Mucosa of descending colon (tissue), 3 donors: ENCODE results near the gene SVOP. TPM values are rescaled to one million over a fixed set of nuclear protein-coding genes. Genes with fewer than 3 reads are reported as not detected.
A peak's percentile ranks its signal among the peaks of the same experiment; 100 is the strongest.
"Not testable (repeated sequence)": the region's sequence is repeated elsewhere in the genome, so short reads cannot be mapped to it uniquely, and the experiment has no call there.

Experiments used
- ATAC-seq: fragments of 200-7000 bp; cut with Tn5 transposase; one replicate; pipeline ENCODE4 v1.9.1; 2020; ENCODE audit warnings: mild to moderate bottlenecking, moderate library complexity
- DNase-seq, 3 donors: peaks; one replicate each; pipeline ENCODE4 v3.0.0-alpha.2; 2020
- H3K36me3 ChIP-seq: fragments of 200-600 bp; one replicate; pipeline ENCODE4 v1.8.0; 2021; ENCODE audit warnings: low read depth, mild to moderate bottlenecking
- H3K4me1 ChIP-seq: fragments of 200-600 bp; one replicate; pipeline ENCODE4 v1.8.0; 2021; ENCODE audit warnings: low read depth, mild to moderate bottlenecking
- H3K4me3 ChIP-seq: fragments of 200-600 bp; one replicate; pipeline ENCODE4 v1.8.0; 2021; ENCODE audit warnings: mild to moderate bottlenecking
- H3K9me3 ChIP-seq: fragments of 200-600 bp; one replicate; pipeline ENCODE4 v1.8.0; 2021; ENCODE audit warnings: mild to moderate bottlenecking
- intact Hi-C, 2 donors: fragments of 100-400 bp; cut with DNase I in 1 of 2; cut with micrococcal nuclease in 1 of 2; formaldehyde crosslinking; loops; one replicate each; pipeline versions ENCODE4 v1.11.0 to v1.11.1; 2022; cut with DNase I, micrococcal nuclease
- total RNA-seq, 3 donors: library from RNA; stranded (reverse); fragmentation: NEBNext Ultra II Directional in 2 of 3; extraction: Animal tissue kit (Norgen Biotek cat#: 25700) in 2 of 3; gene quantifications; one replicate each; pipeline versions ENCODE4 v1.2.1 to v1.2.4, GENCODE V29; 2021 to 2023
- TF ChIP-seq, protein P1 (sequence below): fragments of 200-600 bp; IDR thresholded peaks from one replicate; pipeline ENCODE4 v1.8.0; 2022; ENCODE audit warnings: antibody characterized with exemption, mild to moderate bottlenecking
- donor health status: DM: no; HTN: no; CAD: no; lungs with moderate emphysema.
- donor health status: DM: no; HTN: no; CAD: no.
- donor health status: DM: no; HTN: yes; CAD: no.

SVOP gene
- total RNA-seq, 3 donors from 2014 or later: 0.26 to 1.7 (median 0.31) TPM

DNA sequence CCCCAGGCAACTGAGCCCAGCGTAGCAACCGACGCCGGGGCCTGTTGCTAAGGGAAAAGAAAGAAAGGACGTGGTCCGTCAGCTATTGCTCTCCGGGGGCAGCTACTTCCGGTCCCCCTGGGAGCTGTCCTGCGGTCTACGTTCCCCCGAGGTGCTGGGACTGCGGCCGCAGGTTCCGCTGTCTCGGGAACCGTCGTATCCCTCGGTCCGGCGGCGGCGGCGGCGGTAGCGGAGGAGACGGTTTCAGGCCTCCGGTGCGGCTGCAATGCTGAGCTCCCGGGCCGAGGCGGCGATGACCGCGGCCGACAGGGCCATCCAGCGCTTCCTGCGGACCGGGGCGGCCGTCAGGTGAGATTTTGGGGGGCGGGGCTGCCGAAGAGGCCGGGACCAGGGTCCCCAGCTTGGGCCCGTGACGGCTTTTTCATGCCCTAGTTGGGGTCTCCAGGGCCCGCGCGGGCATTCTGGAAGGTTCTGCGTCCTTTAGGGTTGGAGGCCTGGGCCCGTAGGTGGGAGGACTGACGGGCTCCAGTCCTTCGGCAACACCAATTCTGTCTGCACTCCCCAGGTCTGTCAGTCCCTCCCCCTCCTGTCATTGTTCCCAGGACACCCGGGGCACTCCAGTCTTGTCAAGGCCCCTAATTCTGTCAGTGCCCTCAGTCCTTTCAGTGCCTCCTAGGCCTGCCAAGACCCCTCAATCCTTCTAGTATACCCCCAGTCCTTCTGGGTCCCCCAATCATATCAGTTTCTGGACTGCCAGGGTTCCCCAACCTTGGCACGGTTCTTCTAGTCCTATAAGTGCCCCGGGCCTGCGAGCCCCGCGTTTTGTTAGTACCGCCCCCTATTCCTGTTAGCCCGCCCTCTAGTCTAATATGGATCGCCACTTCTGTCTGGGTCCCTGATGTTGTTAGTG lies 31.8 kb upstream of the SVOP start, which contains the start of gene USP30:
TSS of gene USP30 (plus strand) at position 163 of the 910 bp plus-strand sequence. CDS start at position 266, 103 bp downstream.
- peak; percentile 95 for ATAC-seq
- H3K4me1 ChIP-seq: peaks cover 23% of the 10 kb centered on the region
- no peaks in the 10 kb centered on the region for H3K36me3 ChIP-seq
- H3K4me3 ChIP-seq: peak within 1 kb of the TSS; percentile 77
- DNase-seq: peak; percentile 87 to 93 (median 88)
- intact Hi-C loops: no loop called here
- TF ChIP-seq, protein P1, sequence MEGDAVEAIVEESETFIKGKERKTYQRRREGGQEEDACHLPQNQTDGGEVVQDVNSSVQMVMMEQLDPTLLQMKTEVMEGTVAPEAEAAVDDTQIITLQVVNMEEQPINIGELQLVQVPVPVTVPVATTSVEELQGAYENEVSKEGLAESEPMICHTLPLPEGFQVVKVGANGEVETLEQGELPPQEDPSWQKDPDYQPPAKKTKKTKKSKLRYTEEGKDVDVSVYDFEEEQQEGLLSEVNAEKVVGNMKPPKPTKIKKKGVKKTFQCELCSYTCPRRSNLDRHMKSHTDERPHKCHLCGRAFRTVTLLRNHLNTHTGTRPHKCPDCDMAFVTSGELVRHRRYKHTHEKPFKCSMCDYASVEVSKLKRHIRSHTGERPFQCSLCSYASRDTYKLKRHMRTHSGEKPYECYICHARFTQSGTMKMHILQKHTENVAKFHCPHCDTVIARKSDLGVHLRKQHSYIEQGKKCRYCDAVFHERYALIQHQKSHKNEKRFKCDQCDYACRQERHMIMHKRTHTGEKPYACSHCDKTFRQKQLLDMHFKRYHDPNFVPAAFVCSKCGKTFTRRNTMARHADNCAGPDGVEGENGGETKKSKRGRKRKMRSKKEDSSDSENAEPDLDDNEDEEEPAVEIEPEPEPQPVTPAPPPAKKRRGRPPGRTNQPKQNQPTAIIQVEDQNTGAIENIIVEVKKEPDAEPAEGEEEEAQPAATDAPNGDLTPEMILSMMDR: no peak
- no peaks in the 10 kb centered on the region for H3K9me3 ChIP-seq

DNA sequence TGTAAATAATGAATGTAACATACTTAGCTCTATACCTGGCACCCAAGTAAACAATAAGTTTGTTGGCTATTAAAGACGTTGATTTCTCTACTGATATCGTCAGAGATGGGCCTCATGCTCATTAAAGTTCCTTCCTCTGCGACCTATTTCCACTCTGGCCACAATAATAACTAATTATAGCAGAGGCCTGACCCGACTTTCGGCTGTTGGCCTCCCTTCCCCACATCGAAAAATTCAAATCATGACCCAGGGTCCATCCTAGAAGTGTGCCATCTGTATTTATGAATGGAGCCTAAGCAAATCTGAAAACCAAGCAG lies 31.2 kb upstream of the SVOP start:
- DNase-seq: no peak
- H3K4me1 ChIP-seq: peaks cover 23% of the 10 kb centered on the region
- TF ChIP-seq, protein P1: no peak
- ATAC-seq: no peak
- intact Hi-C loops: no loop called here
- no peaks in the 10 kb centered on the region for H3K36me3 ChIP-seq
- H3K4me3 ChIP-seq: no peak overlapping the region
- H3K9me3 ChIP-seq: no peaks in the 10 kb centered on the region

DNA sequence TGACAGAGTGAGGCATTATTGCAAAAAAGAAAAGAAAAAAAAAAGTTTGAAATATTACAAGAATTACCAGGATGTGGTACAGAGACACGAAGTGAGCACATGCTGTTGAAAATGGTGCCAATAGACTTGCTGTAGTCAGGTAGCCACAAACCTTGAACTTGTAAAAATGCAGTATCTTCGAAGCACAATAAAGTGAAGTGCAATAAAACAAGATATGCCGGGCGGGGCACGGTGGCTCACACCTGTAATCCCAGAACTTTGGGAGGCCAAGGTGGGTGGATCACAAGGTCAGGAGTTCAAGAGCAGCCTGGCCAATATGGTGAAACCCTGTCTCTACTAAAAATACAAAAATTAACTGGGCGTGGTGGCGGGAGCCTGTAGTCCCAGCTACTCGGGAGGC lies 28.9 kb upstream of the SVOP start:
- H3K36me3 ChIP-seq, H3K4me3 ChIP-seq, intact Hi-C loops, H3K9me3 ChIP-seq: not testable (repeated sequence)
- peaks cover 20% of the 10 kb centered on the region for H3K4me1 ChIP-seq
- peak in 1 of 3 donors; percentile 62 for DNase-seq
- peak; percentile 53 for ATAC-seq

DNA sequence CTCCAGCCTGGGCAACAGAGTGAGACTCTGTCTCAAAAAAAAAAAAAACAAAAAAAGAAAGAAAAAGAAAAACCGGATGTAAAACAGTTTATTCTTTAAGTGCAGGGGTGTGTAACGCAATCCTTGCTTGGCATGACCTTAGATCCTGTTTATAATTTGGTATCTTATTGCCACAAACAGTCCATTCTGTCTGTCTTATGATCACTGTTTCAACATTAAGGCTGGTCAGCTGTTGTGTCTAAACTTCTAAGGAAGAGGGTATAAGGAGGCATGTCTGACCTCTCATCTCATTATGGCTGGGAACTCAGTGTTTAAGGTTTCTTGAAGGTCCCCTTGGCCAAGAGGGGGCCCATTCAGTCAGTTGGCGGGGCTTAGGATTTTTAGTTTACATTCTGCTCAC lies 27.8 kb upstream of the SVOP start:
- ATAC-seq: peak; percentile 7

DNA sequence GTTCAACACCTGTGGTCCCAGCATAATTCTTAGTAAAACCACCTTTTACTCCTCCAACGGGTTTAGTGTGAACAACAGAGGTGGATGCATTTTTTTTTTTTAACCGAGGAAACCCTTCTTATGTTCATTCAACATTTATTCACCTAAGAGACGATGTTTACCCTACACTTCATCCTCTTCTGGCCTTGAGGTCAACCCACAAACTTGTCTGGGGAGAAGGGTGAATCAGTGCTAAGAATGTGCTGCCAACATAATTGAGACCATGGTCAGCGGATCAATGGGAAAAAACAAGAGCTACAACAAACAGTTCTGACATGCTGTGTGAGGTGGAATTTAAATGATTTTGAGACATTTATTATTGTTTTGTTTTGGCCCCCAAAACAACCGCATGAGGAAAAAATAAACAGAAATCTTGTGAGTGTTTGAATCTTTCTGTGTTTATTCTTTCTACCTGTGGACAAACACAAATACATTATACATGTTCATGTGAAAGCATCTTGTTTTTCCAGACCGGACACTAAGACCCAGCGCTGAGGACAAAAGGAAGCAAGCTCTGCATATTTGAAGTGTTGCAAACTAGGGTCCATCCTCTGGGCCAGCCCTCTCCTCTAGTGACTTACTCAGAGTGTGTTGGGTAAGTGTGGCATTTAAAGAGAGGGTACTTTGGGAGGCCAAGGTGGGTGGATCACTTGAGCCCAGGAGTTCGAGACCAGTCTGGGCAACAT lies 26.4 kb upstream of the SVOP start:
- Histone ChIP-seq H3K4me1 (peaks cover 6% of the 10 kb centered on the region), H3K9me3 (no peaks in the 10 kb centered on the region), H3K36me3 (no peaks in the 10 kb centered on the region), H3K4me3 (no peak overlapping the region)
- no peak for DNase-seq
- intact Hi-C loops: no loop called here
- TF ChIP-seq, protein P1: no peak
- no peak for ATAC-seq

More for the DNA sequence above, 27.8 kb upstream of the SVOP start:
- DNase-seq, intact Hi-C loops, H3K4me1 ChIP-seq, H3K4me3 ChIP-seq, H3K36me3 ChIP-seq, H3K9me3 ChIP-seq: not testable (repeated sequence)

DNA sequence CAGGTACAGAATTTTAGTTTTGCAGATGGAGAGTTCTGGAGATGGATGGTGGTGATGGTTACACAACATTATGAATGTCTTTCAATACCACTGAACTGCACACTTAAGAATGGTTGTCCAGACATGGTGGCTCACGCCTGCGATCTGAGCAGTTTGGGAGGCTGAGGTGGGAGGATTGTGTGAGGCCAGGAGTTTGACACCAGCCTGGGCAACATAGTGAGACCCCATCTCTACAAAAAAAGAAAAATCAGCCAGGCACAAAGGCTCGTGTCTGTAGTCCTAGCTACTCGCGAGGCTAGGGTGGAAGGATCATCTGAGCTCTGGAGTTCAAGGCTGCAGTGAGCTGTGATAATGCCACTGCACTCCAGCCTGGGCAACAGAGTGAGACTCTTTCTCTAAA lies 23.4 kb upstream of the SVOP start:
- H3K4me1 ChIP-seq: peaks cover 1% of the 10 kb centered on the region
- no peak overlapping the region for H3K4me3 ChIP-seq
- ATAC-seq (no peak), DNase-seq (no peak)
- intact Hi-C loops: no loop called here
- no peaks in the 10 kb centered on the region for H3K9me3 ChIP-seq
- no peaks in the 10 kb centered on the region for H3K36me3 ChIP-seq
- TF ChIP-seq, protein P1: no peak
